Measurements from ENCODE around the gene TENM4.
"Not testable (repeated sequence)": the region's sequence is repeated elsewhere in the genome, so short reads cannot be mapped to it uniquely, and the experiment has no call there.

Gene TENM4

DNA sequence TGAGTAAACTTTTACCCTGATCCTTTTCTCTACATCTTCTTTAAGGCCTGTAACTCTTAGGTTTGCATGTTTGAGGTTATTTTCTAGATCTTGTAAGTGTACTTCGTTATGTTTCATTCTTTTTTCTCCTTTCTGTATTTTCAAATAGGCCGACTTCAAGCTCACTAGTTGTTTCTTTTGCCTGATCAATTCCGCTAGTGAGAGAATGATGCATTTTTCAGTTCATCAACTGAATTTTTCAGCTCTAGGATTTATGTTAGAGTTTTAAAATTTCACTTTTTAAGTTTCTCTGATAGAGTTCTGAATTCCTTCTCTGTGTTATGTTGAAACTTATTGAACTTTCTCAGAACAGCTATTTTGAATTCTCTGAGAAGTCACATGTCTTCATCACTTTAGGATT is 810.7 kb downstream of the TENM4 start:
- no peak for DNase-seq

DNA sequence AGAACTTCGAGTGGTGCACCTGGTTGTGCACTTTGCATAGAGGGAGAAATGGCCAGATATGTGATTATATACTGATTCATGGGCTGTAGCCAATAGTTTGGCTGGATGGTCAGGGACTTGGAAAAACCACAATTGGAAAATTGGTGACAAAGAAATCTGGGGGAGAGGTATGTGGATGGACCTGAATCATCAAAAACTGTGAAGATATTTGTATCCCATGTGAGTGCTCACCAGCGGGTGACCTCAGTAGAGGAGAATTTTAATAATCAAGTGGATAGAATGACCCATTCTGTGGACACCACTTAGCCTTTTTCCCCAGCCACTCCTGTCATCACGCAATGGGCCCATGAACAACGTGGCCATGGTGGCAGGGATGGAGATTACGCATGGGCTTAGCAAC is 818.2 kb downstream of the TENM4 start:
- DNase-seq = no peak

DNA sequence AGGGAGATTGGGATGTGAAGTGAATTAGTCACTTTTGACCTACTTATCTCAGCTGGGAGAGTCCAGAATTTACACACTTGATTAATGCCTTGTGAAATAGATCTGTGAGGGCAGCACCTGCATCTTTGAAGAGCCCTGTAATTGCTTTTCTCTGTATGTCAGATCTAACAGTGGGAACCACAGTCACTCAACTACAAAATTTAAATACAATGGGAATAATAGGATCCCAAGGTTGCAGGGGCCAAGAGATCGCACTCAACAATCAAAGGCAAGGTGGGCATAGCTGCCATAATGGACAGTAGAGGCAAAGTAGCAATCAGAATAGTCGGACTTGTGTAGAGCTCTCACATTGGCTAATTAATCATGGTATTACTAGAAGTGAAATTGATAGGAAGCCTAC is 820.7 kb downstream of the TENM4 start:
- no peak for DNase-seq

DNA sequence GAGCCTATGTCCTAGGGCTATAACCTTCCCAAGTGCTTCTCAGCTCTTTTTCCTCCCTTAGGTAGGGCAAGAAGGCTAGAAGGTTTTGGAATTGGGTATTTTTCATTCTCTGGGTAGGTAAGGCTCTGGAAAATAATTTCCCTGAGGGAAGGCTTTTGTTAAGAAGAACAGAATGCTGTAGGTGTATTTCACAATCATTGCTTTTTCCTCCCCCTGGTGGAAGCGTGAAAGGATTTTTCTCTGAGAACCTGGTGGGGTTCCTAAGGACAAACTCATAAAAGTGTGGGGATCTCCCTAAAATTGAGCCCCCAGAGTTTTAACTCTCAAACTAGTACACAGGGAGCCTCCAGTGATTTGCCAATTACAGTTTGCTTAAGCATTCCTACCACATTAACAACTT is 825.1 kb downstream of the TENM4 start:
- no peak for DNase-seq

DNA sequence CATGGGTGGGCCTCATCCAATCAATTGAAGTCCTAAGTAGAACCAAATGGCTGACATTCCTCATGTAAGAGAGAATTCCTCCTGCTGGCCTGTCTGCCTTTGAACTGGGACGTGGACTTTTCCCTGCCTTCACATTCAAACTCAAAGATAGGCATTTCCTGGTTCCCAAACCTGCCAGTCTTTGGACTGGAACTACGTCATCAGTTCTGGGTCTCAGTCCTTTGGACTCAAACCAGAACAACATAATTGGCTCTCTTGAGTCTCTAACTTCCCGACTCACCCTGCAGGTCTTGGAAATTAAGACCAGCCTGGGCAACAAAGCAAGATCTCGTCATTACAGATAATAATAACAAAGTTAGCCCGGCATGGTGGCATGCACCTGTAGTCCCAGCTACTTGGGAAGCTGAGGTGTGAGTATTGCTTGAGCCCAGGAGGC is 827.4 kb downstream of the TENM4 start:
- DNase-seq = no peak

DNA sequence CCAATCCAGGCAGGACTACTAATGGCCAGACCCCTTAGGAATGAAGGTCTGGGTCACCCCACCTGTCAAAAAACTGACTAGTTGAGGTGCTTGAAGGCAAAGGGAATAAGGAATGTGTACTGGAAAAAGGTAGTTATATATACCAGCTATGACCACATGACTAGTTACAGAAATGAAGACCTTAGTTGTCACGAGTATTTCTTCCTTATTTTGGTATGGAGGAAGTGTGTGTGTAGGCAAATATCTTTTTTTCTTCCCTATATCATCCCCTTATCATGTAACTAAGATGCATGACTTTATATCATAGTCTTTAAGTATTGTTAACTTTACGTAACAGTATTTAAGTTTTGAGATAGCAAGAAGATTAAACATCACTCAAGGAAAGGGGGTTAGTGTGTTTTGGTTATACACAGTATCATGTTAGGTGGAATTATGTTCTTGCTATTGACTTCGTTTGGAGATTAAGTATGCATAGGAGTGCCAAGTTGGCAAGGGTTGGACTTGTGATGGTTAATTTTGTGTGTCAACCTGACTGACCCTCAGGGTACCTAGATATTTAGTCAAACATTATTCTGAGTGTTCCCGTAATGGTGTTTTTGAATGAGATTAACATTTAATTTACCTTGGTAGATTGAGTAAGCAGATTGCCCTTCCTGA is 828.0 kb downstream of the TENM4 start:
- no peak for DNase-seq

DNA sequence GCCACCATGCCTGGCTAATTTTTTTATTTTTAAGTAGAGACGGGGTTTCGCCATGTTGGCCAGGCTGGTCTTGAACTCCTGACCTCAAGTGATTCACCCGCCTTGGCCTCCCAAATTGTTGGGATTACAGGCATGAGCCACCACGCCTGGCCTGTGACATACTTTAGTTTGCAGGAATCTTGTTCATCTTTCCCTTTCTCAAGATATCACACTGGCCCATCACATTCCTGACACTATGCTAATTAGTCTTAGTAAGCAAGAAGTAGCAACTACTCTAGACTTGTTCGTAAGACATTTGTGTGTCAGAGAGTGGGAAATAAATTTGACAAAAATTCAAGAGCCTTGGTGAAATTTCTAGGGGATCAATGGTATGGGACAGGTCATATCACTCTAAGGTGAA is 831.5 kb downstream of the TENM4 start:
- not testable (repeated sequence) for DNase-seq

DNA sequence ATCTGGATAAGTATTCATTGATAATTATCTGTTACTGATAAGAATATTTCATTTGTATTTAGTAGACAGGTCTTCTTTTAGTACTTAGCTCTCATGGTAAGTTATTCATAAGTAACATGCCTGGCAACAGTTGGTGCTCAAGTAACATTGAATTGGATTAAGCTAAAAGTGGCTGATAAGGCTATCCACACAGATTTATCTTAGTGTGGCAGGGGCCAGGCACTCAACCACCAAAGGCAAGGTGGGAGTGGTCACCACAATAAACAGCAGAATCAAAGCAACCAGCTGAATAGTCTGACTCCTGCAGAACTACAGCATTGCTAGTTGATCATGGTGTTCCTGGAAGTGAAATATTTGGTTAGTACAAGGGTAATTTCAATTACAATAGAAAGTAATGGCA is 833.1 kb downstream of the TENM4 start:
- no peak for DNase-seq

DNA sequence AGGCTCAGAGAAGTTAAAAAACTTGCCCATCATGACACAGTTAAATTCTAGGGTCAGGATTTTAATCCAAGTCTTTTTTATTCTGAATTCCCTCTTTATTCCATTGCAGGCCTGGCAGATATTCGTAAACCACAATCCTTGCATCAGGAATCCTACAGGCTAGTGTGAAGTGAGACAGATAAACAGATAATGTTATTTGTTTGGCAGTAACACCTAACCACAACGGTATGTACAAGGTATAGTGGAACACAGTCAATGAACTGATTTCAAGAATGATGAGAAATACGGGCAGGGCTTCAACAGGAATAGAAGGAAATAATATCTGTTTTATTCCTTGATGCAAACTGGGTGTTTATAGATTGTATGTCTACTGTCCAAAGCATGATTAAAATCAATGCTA is 834.2 kb downstream of the TENM4 start:
- no peak for DNase-seq

DNA sequence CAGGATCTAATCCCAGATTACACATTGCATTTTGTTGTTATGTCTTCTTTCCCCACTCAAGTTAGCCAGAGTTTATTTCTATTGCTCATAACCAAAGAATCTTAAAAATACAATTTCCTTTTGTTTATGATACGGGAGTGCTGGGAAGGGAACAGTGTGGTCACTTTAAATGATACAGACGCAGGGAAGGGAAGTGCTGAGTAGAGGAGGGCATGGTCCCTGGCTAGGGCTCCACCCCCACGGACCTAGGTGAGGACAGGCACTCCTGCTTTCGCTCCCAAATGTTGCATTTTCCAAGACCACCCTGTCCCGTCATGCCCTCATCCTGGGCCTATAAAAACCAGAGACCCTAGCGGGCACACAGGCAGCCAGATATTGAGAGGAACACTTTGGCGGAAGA is 835.5 kb downstream of the TENM4 start:
- no peak for DNase-seq

DNA sequence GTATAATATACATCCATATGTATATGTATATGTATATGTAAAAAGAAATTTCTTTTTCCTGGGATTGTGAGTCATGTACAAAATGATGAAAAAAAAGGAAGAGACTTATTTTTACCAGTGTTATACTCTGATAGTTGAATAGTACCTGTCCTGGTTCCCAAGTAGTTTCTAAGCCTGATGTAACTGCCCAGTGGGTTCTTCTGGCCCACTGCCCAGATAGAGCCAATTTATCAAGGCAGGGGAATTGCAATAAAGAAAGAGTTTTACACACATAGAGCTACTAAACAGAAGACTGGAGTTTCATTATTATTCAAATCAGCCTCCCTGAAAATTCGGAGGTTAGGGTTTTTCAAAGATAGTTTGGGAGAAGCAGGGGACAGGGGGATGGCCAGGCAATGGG is 837.0 kb downstream of the TENM4 start:
- DNase-seq = no peak

Data from nucleus accumbens (tissue), 56 donors.